HG02938 (cell line): ENCODE measurements around the gene PDE11A.

Experiments
- ATAC-seq: cut with Tn5 transposase; IDR thresholded peaks from one replicate; pipeline ENCODE4 v1.9.1; 2021; ENCODE audit warnings: mild to moderate bottlenecking, moderate library complexity; ENCODE audit not compliant: unreplicated experiment

PDE11A gene

GRCh38 chr2:177673602-177674595, 398.7 kb downstream of the PDE11A start:
- ATAC-seq, result no peak

GRCh38 chr2:177671662-177672061, 400.9 kb downstream of the PDE11A start:
- no peak for ATAC-seq

- ATAC-seq, result no peak
These were observed 401.6 kb downstream of the PDE11A start for GRCh38 chr2:177670791-177671535.

- ATAC-seq, result no peak
These were observed 402.8 kb downstream of the PDE11A start for GRCh38 chr2:177669625-177670330.

DNA sequence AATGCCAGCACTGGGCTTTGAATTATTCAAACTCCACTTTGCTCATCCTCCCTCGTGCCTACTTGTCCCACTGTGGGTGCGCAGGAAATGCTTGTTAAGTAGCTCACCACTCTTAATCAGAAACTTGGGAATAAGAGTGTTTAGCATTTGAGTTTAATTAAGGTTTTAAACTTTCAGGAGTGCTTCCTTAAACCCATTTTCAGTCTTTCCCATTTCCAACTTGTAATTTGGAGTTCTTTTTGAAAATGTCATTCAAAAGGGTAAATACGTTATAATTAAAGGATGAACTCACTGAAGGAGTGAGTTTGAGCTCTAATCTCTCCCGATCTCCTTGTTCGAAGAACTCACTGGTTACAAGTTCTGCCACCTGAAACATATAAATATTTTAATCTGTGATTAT, 403.4 kb downstream of the PDE11A start:
- ATAC-seq, result no peak

GRCh38 chr2:177668617-177669016, 404.0 kb downstream of the PDE11A start:
- no peak for ATAC-seq

DNA sequence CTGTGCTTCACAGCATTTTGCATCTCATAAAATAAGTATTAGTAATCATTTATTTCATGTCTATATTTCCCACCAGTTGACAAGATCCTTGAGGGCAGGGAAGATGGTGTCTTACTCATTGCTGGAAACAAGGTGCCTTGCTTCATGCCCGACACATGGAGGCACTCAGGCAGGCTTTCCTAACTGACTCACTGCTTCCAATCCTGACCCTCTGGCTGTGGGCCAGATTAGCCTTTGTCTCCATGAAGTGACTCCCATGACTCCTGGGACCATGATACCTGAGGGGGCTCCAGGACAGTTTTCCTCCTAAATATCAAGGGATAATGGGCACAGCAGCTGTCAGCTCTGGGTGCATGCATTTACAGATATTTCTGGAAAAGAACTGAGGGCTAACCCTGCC, 405.0 kb downstream of the PDE11A start:
- ATAC-seq, result no peak

DNA sequence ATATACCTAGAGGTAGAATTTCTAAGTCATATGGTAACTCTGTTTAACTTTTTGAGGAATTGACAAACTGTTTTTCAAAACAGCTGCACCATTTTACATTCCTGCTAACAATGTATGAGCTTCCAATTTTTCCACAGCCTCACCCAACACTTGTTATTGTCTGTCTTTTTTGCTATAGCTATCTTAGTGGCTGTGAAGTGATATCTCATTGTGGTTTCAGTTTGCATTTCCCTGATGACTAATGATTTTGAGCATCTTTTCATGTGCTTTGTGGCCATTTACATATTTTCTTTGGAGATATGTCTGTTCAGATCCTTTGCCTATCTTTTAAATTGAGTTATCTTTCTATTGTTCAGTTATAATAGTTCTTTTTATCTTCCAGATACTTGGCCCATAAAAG, 406.2 kb downstream of the PDE11A start:
- ATAC-seq, result no peak

DNA sequence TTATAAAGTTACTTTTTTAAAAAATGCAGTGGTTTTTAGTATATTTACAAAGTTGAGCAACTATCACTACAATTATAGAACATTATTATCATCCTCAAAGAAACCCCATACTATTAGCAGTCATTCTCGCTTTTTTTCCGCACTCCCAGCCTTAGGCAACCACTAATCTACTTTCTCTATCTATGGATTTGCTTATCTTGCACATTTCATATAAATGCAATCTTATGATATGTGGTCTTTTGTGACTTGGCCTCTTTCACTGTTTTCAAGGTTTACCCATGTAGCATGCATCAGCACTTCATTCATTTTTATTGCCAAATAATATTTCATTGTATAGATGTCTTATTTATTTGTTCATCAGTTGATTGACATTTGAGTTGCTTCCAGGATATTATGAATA, 406.6 kb downstream of the PDE11A start:
- ATAC-seq, result no peak

- ATAC-seq, result no peak
These were observed 407.2 kb downstream of the PDE11A start for GRCh38 chr2:177665328-177665727.

DNA sequence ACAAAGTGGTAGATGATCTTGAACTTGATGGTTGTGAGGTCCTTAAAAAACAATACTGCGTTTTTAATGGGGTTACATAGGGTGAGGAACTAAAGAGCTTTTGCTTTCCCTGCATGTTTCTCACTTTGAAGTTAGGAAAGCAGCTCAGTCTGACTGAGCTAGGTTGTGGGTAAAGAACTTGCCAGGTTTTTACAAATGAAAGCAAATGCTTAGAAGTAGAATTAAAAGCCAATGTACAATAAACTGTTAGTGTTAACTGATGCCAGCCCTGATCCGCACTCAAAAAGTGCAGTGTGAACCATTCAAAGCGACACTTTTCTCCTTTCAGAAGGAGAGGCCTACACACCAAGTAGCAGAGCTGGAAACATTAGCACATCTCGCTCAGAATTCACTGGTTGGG, 409.7 kb downstream of the PDE11A start:
- ATAC-seq, result no peak

- ATAC-seq, result no peak
These were observed 411.8 kb downstream of the PDE11A start for GRCh38 chr2:177660742-177661141.

DNA sequence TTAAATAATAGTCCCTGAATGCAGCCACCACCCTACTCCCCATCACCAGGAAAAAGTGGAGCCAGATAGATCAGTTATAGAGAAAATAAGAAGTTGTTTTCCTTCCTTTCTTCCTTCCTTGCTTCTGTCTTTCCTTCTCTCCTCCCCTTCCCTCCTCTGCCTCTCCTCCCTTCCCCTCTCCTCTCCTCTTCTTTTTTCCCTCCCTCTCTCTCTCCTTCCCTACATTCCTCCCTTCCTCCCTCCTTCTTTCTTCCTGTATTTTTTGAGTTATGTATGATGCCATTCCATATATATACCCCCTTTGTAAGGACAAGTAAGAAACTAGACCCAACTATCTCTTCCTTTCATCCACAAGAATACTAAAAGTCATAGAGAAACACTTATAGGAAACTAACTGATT, 414.3 kb downstream of the PDE11A start:
- no peak for ATAC-seq

- no peak for ATAC-seq
These were observed 420.7 kb downstream of the PDE11A start for GRCh38 chr2:177651833-177652232.

- no peak for ATAC-seq
These were observed 422.7 kb downstream of the PDE11A start for GRCh38 chr2:177649568-177650518.

GRCh38 chr2:177646791-177647190, 425.8 kb downstream of the PDE11A start:
- no peak for ATAC-seq

- no peak for ATAC-seq
These were observed 426.3 kb downstream of the PDE11A start for GRCh38 chr2:177646241-177646640.

DNA sequence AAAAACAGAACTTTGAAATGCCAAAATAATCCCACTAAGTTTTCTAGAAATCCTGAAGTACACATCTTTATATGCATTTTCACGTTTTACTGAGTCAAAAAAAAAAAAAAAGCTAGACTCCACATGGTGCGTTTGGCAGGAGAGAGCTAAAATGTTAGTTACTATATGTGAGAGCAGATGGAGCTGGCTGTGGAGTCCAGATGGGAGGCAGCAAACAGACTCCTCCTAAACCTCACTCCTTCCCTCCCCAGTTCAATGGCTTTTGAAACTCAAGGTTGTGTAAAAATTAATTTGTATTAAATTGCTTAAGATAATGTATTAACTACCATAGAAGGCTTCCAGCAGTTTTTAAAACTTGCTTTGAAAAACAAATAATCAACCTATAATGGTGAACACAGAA, 431.2 kb downstream of the PDE11A start:
- no peak for ATAC-seq

GRCh38 chr2:177640423-177640822, 432.2 kb downstream of the PDE11A start:
- ATAC-seq, result no peak

- no peak for ATAC-seq
These were observed 433.2 kb downstream of the PDE11A start for GRCh38 chr2:177639262-177639914.
